ENCODE measurements around the gene HOXD8.

The HOXD8 gene

GRCh38 chr2:176160986-176161824 is 31.7 kb downstream of the HOXD8 start:
- Histone ChIP-seq H3K27me3 (ENCODE audit: control insufficient read depth, insufficient read depth, low read length) (peaks cover 98% of the 10 kb centered on the region), H3K4me3 (ENCODE audit: low read length) (no peak overlapping the region), H3K9ac (ENCODE audit: low read length) (no peak overlapping the region), H3K4me1 (ENCODE audit: control insufficient read depth, insufficient read depth, low read length) (peaks cover 5% of the 10 kb centered on the region), H3K36me3 (ENCODE audit: control insufficient read depth, insufficient read depth, low read length) (no peaks in the 10 kb centered on the region), H3K9me3 (ENCODE audit: control insufficient read depth, low read length) (no peaks in the 10 kb centered on the region)

GRCh38 chr2:176161825-176162626 is 32.5 kb downstream of the HOXD8 start:
- H3K4me1 ChIP-seq (ENCODE audit: control insufficient read depth, insufficient read depth, low read length): peaks cover 5% of the 10 kb centered on the region
- no peaks in the 10 kb centered on the region for H3K9me3 ChIP-seq (ENCODE audit: control insufficient read depth, low read length)
- no peak overlapping the region for H3K4me3 ChIP-seq (ENCODE audit: low read length)

DNA sequence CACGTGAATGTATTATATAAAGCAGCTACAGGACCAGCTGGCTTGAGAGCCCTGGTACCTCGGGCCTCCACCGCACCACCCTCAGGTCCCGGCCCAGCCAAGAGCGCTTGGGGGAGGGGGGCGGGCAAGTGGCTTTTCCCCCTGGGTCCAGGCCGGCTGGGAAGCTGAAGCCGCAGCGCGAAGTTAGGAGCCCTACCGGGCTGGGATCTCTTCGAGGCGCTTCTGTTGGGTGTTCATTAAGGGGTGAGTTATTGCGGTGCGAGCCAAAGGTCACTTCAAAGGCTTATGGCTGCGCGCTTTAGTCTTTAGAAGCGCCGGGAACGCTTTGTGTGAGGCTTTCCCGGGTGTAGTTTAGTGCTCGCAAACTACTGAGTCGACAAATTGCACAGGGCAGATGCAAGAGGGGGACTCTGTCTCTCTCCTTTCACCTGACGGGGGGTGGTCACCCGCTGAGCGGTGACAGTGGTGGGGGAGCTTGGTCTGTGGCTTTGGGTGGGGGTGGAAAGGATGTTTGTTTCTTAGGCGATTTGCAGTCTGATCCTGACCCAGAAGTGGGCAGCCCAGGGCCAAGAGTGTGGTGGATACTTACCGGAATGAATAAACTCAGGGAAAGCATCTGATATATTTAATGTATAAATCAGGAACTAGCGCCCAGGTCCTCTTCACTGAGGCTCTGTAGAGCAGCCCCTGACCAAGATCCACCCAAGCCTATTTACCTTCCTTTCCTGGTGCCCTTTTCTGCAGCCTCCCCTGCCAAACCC is 33.6 kb downstream of the HOXD8 start:
- Histone ChIP-seq H3K27me3 (ENCODE audit: control insufficient read depth, insufficient read depth, low read length) (peaks cover 94% of the 10 kb centered on the region), H3K4me1 (ENCODE audit: control insufficient read depth, insufficient read depth, low read length) (no peaks in the 10 kb centered on the region), H3K36me3 (ENCODE audit: control insufficient read depth, insufficient read depth, low read length) (no peaks in the 10 kb centered on the region), H3K9ac (ENCODE audit: low read length) (no peak overlapping the region), H3K9me3 (ENCODE audit: control insufficient read depth, low read length) (no peaks in the 10 kb centered on the region), H3K4me3 (ENCODE audit: low read length) (no peak overlapping the region)

More at GRCh38 chr2:176161825-176162626, 32.5 kb downstream of the HOXD8 start:
- no peak overlapping the region for H3K9ac ChIP-seq (ENCODE audit: low read length)
- peaks cover 97% of the 10 kb centered on the region for H3K27me3 ChIP-seq (ENCODE audit: control insufficient read depth, insufficient read depth, low read length)
- no peaks in the 10 kb centered on the region for H3K36me3 ChIP-seq (ENCODE audit: control insufficient read depth, insufficient read depth, low read length)

GRCh38 chr2:176163672-176164056 is 34.2 kb downstream of the HOXD8 start:
- Histone ChIP-seq H3K27me3 (ENCODE audit: control insufficient read depth, insufficient read depth, low read length) (peaks cover 95% of the 10 kb centered on the region), H3K4me1 (ENCODE audit: control insufficient read depth, insufficient read depth, low read length) (no peaks in the 10 kb centered on the region), H3K36me3 (ENCODE audit: control insufficient read depth, insufficient read depth, low read length) (no peaks in the 10 kb centered on the region), H3K9me3 (ENCODE audit: control insufficient read depth, low read length) (no peaks in the 10 kb centered on the region), H3K9ac (ENCODE audit: low read length) (no peak overlapping the region), H3K4me3 (ENCODE audit: low read length) (no peak overlapping the region)

GRCh38 chr2:176164201-176164600 is 34.7 kb downstream of the HOXD8 start:
- H3K9ac ChIP-seq (ENCODE audit: low read length): no peak overlapping the region
- H3K9me3 ChIP-seq (ENCODE audit: control insufficient read depth, low read length): no peaks in the 10 kb centered on the region
- H3K4me1 ChIP-seq (ENCODE audit: control insufficient read depth, insufficient read depth, low read length): no peaks in the 10 kb centered on the region
- peaks cover 94% of the 10 kb centered on the region for H3K27me3 ChIP-seq (ENCODE audit: control insufficient read depth, insufficient read depth, low read length)
- H3K36me3 ChIP-seq (ENCODE audit: control insufficient read depth, insufficient read depth, low read length): no peaks in the 10 kb centered on the region
- H3K4me3 ChIP-seq (ENCODE audit: low read length): no peak overlapping the region

DNA sequence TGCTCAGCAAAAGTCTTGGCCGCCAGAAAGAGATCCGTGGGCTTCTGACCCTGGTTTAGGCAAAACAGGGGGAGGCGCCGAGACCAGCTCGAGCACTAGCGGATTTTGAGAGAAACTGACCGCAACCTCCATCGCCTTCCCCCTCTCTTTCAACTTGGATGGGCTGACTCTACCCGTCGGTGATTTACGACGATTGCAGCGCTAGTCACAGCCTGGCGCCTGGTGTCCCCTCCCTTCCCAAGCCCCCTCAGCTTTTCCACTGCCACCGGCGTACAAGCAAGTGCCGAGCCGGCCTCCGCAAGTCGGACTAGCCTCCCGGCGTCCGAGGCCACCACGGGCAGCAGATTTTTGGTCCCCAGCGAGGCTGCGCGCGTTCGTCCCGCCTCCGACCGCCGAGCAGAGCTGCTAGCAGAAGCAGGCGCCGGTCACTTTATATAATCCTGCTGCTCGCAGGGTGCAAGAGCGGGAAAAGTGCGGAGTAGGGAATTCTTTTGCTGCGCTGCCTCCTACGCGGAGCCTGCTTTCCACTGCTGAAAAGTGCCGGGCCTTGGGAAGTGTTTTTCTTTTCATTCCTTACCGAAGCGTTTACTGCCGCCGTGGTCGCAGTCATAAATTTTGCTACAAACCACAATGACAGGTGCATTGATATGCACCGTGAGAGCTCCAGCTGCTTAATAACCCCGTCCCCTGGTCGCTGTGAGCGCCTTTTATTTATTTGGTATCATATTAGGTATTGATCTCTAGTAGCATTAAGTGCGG is 35.3 kb downstream of the HOXD8 start:
- H3K4me1 ChIP-seq (ENCODE audit: control insufficient read depth, insufficient read depth, low read length): no peaks in the 10 kb centered on the region

GRCh38 chr2:176165370-176166050 is 36.0 kb downstream of the HOXD8 start:
- H3K4me3 ChIP-seq (ENCODE audit: low read length): no peak overlapping the region
- H3K4me1 ChIP-seq (ENCODE audit: control insufficient read depth, insufficient read depth, low read length): no peaks in the 10 kb centered on the region
- H3K27me3 ChIP-seq (ENCODE audit: control insufficient read depth, insufficient read depth, low read length): peaks cover 94% of the 10 kb centered on the region
- no peak overlapping the region for H3K9ac ChIP-seq (ENCODE audit: low read length)
- no peaks in the 10 kb centered on the region for H3K9me3 ChIP-seq (ENCODE audit: control insufficient read depth, low read length)
- H3K36me3 ChIP-seq (ENCODE audit: control insufficient read depth, insufficient read depth, low read length): no peaks in the 10 kb centered on the region

More for the DNA sequence above, 35.3 kb downstream of the HOXD8 start:
- Histone ChIP-seq H3K9ac (ENCODE audit: low read length) (no peak overlapping the region), H3K4me3 (ENCODE audit: low read length) (no peak overlapping the region), H3K36me3 (ENCODE audit: control insufficient read depth, insufficient read depth, low read length) (no peaks in the 10 kb centered on the region), H3K9me3 (ENCODE audit: control insufficient read depth, low read length) (no peaks in the 10 kb centered on the region), H3K27me3 (ENCODE audit: control insufficient read depth, insufficient read depth, low read length) (peaks cover 94% of the 10 kb centered on the region)

DNA sequence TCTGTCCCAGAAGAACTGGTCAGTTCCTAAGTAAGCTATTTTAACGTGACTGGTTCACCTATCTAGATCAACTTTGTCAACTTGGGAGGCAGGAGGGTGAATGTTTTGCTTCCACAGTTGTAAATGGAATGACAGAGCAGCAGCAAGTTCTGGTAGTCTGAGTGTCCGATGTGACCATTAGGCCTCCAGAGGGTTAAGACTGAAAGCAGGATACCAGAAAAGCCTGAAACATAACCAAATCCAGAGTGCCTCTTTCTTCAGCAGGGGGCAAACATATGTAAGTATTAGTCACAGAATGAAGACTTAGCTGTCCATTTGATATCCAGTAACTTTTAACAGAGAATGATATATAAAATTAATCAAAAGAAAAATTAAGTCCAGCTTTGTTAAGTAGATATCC is 36.8 kb downstream of the HOXD8 start:
- no peak overlapping the region for H3K9ac ChIP-seq (ENCODE audit: low read length)
- H3K36me3 ChIP-seq (ENCODE audit: control insufficient read depth, insufficient read depth, low read length): no peaks in the 10 kb centered on the region
- H3K27me3 ChIP-seq (ENCODE audit: control insufficient read depth, insufficient read depth, low read length): peaks cover 94% of the 10 kb centered on the region
- no peaks in the 10 kb centered on the region for H3K4me1 ChIP-seq (ENCODE audit: control insufficient read depth, insufficient read depth, low read length)
- H3K4me3 ChIP-seq (ENCODE audit: low read length): no peak overlapping the region
- H3K9me3 ChIP-seq (ENCODE audit: control insufficient read depth, low read length): no peaks in the 10 kb centered on the region

DNA sequence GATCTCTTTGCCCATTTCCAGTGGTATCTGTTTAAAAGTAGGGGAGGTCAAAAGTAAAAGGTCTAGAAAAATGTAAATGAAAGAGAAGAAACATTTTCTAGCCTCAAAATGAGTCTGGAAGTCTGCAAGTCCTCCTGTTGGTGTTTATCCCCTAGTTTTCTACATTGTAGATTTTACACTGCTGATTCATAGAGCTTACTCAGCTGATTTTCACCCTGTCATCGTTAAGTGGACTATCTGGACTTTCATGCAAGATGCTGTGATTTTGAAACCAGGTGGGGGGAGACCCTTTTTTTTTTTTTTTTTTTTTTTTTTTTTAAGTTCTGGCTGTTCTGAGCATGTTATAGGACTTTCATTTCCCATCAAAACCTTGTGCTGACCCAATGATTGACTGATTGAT is 37.9 kb downstream of the HOXD8 start:
- Histone ChIP-seq H3K27me3 (ENCODE audit: control insufficient read depth, insufficient read depth, low read length) (peaks cover 94% of the 10 kb centered on the region), H3K36me3 (ENCODE audit: control insufficient read depth, insufficient read depth, low read length) (no peaks in the 10 kb centered on the region)

DNA sequence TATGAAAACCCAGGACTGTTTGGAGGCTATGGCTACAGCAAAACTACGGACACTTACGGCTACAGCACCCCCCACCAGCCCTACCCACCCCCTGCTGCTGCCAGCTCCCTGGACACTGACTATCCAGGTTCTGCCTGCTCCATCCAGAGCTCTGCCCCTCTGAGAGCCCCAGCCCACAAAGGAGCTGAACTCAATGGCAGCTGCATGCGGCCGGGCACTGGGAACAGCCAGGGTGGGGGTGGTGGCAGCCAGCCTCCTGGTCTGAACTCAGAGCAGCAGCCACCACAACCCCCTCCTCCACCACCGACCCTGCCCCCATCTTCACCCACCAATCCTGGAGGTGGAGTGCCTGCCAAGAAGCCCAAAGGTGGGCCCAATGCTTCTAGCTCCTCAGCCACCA is 39.7 kb downstream of the HOXD8 start:
- Histone ChIP-seq H3K36me3 (ENCODE audit: control insufficient read depth, insufficient read depth, low read length) (no peaks in the 10 kb centered on the region), H3K27me3 (ENCODE audit: control insufficient read depth, insufficient read depth, low read length) (peaks cover 94% of the 10 kb centered on the region), H3K4me3 (ENCODE audit: low read length) (no peak overlapping the region), H3K9me3 (ENCODE audit: control insufficient read depth, low read length) (no peaks in the 10 kb centered on the region), H3K4me1 (ENCODE audit: control insufficient read depth, insufficient read depth, low read length) (no peaks in the 10 kb centered on the region), H3K9ac (ENCODE audit: low read length) (no peak overlapping the region)

More for the DNA sequence above, 37.9 kb downstream of the HOXD8 start:
- Histone ChIP-seq H3K4me3 (ENCODE audit: low read length) (no peak overlapping the region), H3K9me3 (ENCODE audit: control insufficient read depth, low read length) (no peaks in the 10 kb centered on the region), H3K4me1 (ENCODE audit: control insufficient read depth, insufficient read depth, low read length) (no peaks in the 10 kb centered on the region), H3K9ac (ENCODE audit: low read length) (no peak overlapping the region)

DNA sequence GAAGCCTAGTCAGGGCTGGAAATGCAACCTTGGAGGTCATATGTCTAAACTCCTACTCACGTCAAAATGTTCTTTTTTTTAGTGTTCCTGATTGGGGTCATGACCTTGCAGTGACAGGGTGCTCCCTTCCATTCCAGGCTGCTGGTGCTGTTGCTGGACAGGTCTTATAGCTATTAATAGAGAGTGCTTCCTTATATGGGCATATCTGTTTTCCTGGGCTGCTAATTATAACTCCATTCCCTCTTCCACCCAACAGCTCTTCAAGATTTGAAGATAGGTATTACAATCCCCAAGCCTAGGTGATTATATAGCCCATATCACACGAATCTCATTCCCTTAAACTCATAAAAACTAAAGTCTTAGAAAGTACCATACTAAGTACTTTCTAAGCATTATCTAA is 40.2 kb downstream of the HOXD8 start:
- no peaks in the 10 kb centered on the region for H3K9me3 ChIP-seq (ENCODE audit: control insufficient read depth, low read length)
- H3K9ac ChIP-seq (ENCODE audit: low read length): no peak overlapping the region
- H3K27me3 ChIP-seq (ENCODE audit: control insufficient read depth, insufficient read depth, low read length): peaks cover 94% of the 10 kb centered on the region
- H3K4me1 ChIP-seq (ENCODE audit: control insufficient read depth, insufficient read depth, low read length): no peaks in the 10 kb centered on the region
- H3K36me3 ChIP-seq (ENCODE audit: control insufficient read depth, insufficient read depth, low read length): no peaks in the 10 kb centered on the region
- no peak overlapping the region for H3K4me3 ChIP-seq (ENCODE audit: low read length)

Data from mucosa of stomach (tissue), 1 donor.